NCI-H345 (cell line): Measurements from ENCODE around the gene RCOR2.
"Not testable (repeated sequence)": the region's sequence is repeated elsewhere in the genome, so short reads cannot be mapped to it uniquely, and the experiment has no call there.

Experiments used
- DNase-seq: peaks from one replicate; lab custom pipeline; 2025; lab: John Stamatoyannopoulos, UW

RCOR2 gene

GRCh38 chr11:63916837-63917691, at the start of gene RCOR2:
Gene RCOR2, minus strand, starts transcription at chr11:63917164. Its CDS starts 708 bp downstream, at chr11:63916456.
- DNase-seq = peak; percentile 90

GRCh38 chr11:63966444-63966843, 49.5 kb upstream of the RCOR2 start:
- no peak for DNase-seq

GRCh38 chr11:63963895-63964294, 46.9 kb upstream of the RCOR2 start:
- not testable (repeated sequence) for DNase-seq

- DNase-seq = peak; percentile 90
These were observed 44.8 kb upstream of the RCOR2 start for GRCh38 chr11:63961608-63962412.

- no peak for DNase-seq
These were observed 41.0 kb upstream of the RCOR2 start for GRCh38 chr11:63958008-63958407.

- no peak for DNase-seq
These were observed 35.6 kb upstream of the RCOR2 start for GRCh38 chr11:63952570-63952969.

- no peak for DNase-seq
These were observed 35.0 kb upstream of the RCOR2 start for GRCh38 chr11:63951779-63952536.

- DNase-seq = peak; percentile 67
These were observed 28.7 kb upstream of the RCOR2 start for GRCh38 chr11:63945477-63946163.

- no peak for DNase-seq
These were observed 28.0 kb upstream of the RCOR2 start for GRCh38 chr11:63944987-63945386.

GRCh38 chr11:63942803-63943202, 25.8 kb upstream of the RCOR2 start:
- DNase-seq = no peak

- DNase-seq = no peak
These were observed 24.9 kb upstream of the RCOR2 start for GRCh38 chr11:63941901-63942300.

- DNase-seq = no peak
These were observed 23.8 kb upstream of the RCOR2 start for GRCh38 chr11:63940786-63941185.

GRCh38 chr11:63939397-63939891, 22.5 kb upstream of the RCOR2 start:
- peak; percentile 33 for DNase-seq

GRCh38 chr11:63938479-63939396, 21.8 kb upstream of the RCOR2 start, which contains the start of gene NAA40:
Gene NAA40, plus strand, starts transcription at chr11:63939002. Its CDS starts 95 bp downstream, at chr11:63939097.
- DNase-seq = peak; percentile 98

GRCh38 chr11:63937713-63938478, 20.9 kb upstream of the RCOR2 start:
- peak; percentile 40 for DNase-seq

GRCh38 chr11:63933459-63933858, 16.5 kb upstream of the RCOR2 start:
- no peak for DNase-seq

- no peak for DNase-seq
These were observed 14.9 kb upstream of the RCOR2 start for GRCh38 chr11:63931876-63932275.

- no peak for DNase-seq
These were observed 14.1 kb upstream of the RCOR2 start for GRCh38 chr11:63931045-63931444.

- no peak for DNase-seq
These were observed 12.7 kb upstream of the RCOR2 start for GRCh38 chr11:63929616-63930015.
